K562 (cell line): ENCODE results near the gene CLC. TPM values are rescaled to one million over a fixed set of nuclear protein-coding genes. Genes with fewer than 3 reads are reported as not detected.

Experiments used
- ATAC-seq: fragments of 200-7000 bp; cut with Tn5 transposase; 3 replicates; pipeline ENCODE4 v1.9.1; 2020; ENCODE audit warnings: moderate library complexity
- BruUV-seq: library from RNA; stranded (reverse); fragments of 400-500 nt; replicated peaks from 2 replicates; lab custom pipeline; 2021; lab: Mats Ljungman, UMichigan
- CTCF ChIA-PET: fragments of 300-600 bp; formaldehyde crosslinking; extraction: SDS; loops from one replicate; lab custom pipeline; 2021; ENCODE audit warnings: low intra/inter-chr PET ratio; lab: Yijun Ruan, JAX
- POLR2A ChIA-PET: fragments of 300-600, 350-650 bp; sonication (Branson Sonifier 250); formaldehyde crosslinking; extraction: SDS; loops from one replicate; lab custom pipeline; 2021; ENCODE audit warnings: antibody characterized with exemption, inconsistent platforms; lab: Yijun Ruan, JAX
- DNase-seq, 4 experiments: peaks; one replicate each; pipeline versions ENCODE4 v3.0.0 to v3.0.0-alpha.2; 2011 to 2018; ENCODE audit warnings: low spot score in 3 of 4, mixed read lengths in 3 of 4; ENCODE audit errors: extremely low read depth in 1 of 4
- FAIRE-seq: peaks from 2 replicates; lab custom pipeline; 2011; peaks lifted over from hg19 to GRCh38; lab: Jason Lieb, UNC
- H2AFZ ChIP-seq: 2 replicates; pipeline ENCODE4 v1.6.0; 2011; ENCODE audit warnings: low read depth, low read length, control low read depth, inconsistent platforms
- H3K27ac ChIP-seq: fragments of 200-600 bp; 3 replicates; pipeline ENCODE4 v1.8.0; 2011; ENCODE audit warnings: low read depth, mild to moderate bottlenecking, control low read depth, inconsistent platforms, low read length, moderate library complexity, mixed read lengths; ENCODE audit errors: extremely low read depth
- H3K27me3 ChIP-seq, 2 experiments: fragments of 300-600 bp in 1 of 2; 2 replicates in 1 of 2; 3 replicates in 1 of 2; pipeline versions ENCODE4 v1.6.0 to v1.8.0; 2011; ENCODE audit warnings: inconsistent platforms in 2 of 2, low read length in 2 of 2, mild to moderate bottlenecking in 1 of 2, mixed read lengths in 1 of 2, moderate library complexity in 1 of 2; ENCODE audit not compliant: control insufficient read depth in 2 of 2, insufficient read depth in 2 of 2
- H3K36me3 ChIP-seq: fragments of 300-600 bp; 3 replicates; pipeline ENCODE4 v1.8.0; 2011; ENCODE audit warnings: mild to moderate bottlenecking, low read length, inconsistent platforms; ENCODE audit not compliant: control insufficient read depth, insufficient read depth
- H3K4me1 ChIP-seq, 2 experiments: fragments of 200-600 bp in 1 of 2; replicated peaks in 1 of 2; 2 replicates in 1 of 2; 3 replicates in 1 of 2; pipeline versions ENCODE4 v1.5.1 to v1.8.0; 2011; ENCODE audit warnings: inconsistent platforms in 2 of 2, low read length in 2 of 2, mild to moderate bottlenecking in 1 of 2, mixed read lengths in 1 of 2, moderate library complexity in 1 of 2; ENCODE audit not compliant: control insufficient read depth in 2 of 2, insufficient read depth in 2 of 2
- H3K4me2 ChIP-seq: 2 replicates; pipeline ENCODE4 v1.6.1; 2011; ENCODE audit warnings: low read length, control low read depth, inconsistent platforms, mixed read lengths; ENCODE audit not compliant: insufficient read depth
- H3K4me3 ChIP-seq: fragments of 200-600 bp; sonication (generic), shearing (Covaris generic); 2 replicates; pipeline ENCODE4 v1.5.1; 2016; ENCODE audit warnings: control low read depth, inconsistent platforms
- H3K79me2 ChIP-seq: fragments of 200-600 bp; 3 replicates; pipeline ENCODE4 v1.8.0; 2011; ENCODE audit warnings: low read length, inconsistent platforms; ENCODE audit not compliant: control insufficient read depth, insufficient read depth
- H3K9ac ChIP-seq, 2 experiments: 2 replicates each; pipeline versions ENCODE4 v1.6.0 to v1.6.1; 2011; ENCODE audit warnings: low read depth in 2 of 2, low read length in 2 of 2, control low read depth in 1 of 2, inconsistent platforms in 1 of 2, mild to moderate bottlenecking in 1 of 2, mixed read lengths in 1 of 2; ENCODE audit not compliant: insufficient read depth in 1 of 2
- H3K9me1 ChIP-seq: one replicate; pipeline ENCODE4 v1.6.0; 2011; ENCODE audit warnings: inconsistent platforms, mild to moderate bottlenecking, low read length, moderate library complexity; ENCODE audit not compliant: control insufficient read depth, insufficient read depth
- H3K9me3 ChIP-seq: replicated peaks from 2 replicates; pipeline ENCODE4 v1.5.1; 2011; ENCODE audit warnings: low read depth, low read length, inconsistent platforms; ENCODE audit not compliant: control insufficient read depth, insufficient read depth
- H4K20me1 ChIP-seq: replicated peaks from 2 replicates; pipeline ENCODE4 v1.6.1; 2011; ENCODE audit warnings: low read length, inconsistent platforms, mixed read lengths; ENCODE audit not compliant: control insufficient read depth, insufficient read depth
- CBFA2T3 ChIP-seq: fragments of 450-650 bp; IDR thresholded peaks from 2 replicates; pipeline ENCODE4 v1.6.1; 2017
- CBX1 ChIP-seq: sonication (generic); IDR thresholded peaks from 2 replicates; pipeline ENCODE4 v1.6.1; 2016; ENCODE audit warnings: antibody characterized with exemption, low read depth, mild to moderate bottlenecking
- NFATC3 ChIP-seq: fragments of 450-650 bp; IDR thresholded peaks from 2 replicates; pipeline ENCODE4 v1.6.1; 2017; ENCODE audit warnings: mild to moderate bottlenecking
- RBM17 ChIP-seq: fragments of 200-400 bp; formaldehyde crosslinking; IDR thresholded peaks from 2 replicates; pipeline ENCODE4 v1.6.1; 2017; ENCODE audit warnings: low read depth, mild to moderate bottlenecking, low read length, borderline replicate concordance
- SP2 ChIP-seq: IDR thresholded peaks from 2 replicates; pipeline ENCODE4 v1.6.1; 2011; ENCODE audit warnings: mild to moderate bottlenecking, low read depth, low read length, moderate library complexity; ENCODE audit not compliant: poor library complexity, severe bottlenecking; ENCODE audit errors: extremely low read depth
- TCFL5 ChIP-seq: fragments of 250-450 bp; sonication (Bioruptor Pico); conservative IDR thresholded peaks from 2 replicates; pipeline ENCODE4 v1.6.1; 2021; ENCODE audit warnings: mild to moderate bottlenecking, moderate library complexity, matching md5 sums
- ZNF134 ChIP-seq: fragments of 250-450 bp; sonication (Bioruptor Pico); conservative IDR thresholded peaks from 2 replicates; pipeline ENCODE4 v1.4.0; 2020
- ZNF143 ChIP-seq: sonication (generic); formaldehyde crosslinking; IDR thresholded peaks from 2 replicates; pipeline ENCODE4 v1.9.0; 2022; ENCODE audit warnings: mild to moderate bottlenecking, missing genetic modification reagents
- ZNF184 ChIP-seq: sonication (generic); formaldehyde crosslinking; IDR thresholded peaks from 2 replicates; pipeline ENCODE4 v1.5.0; 2020; ENCODE audit warnings: missing genetic modification reagents
- WGBS: fragments of 100-300 bp; shearing (Covaris generic); methylation state at CpG from one replicate; pipeline ENCODE4 v1.1.6; 2016; ENCODE audit warnings: low coverage, mixed read lengths; ENCODE audit not compliant: insufficient coverage; ENCODE audit errors: missing lambda C conversion rate; 5-methylcytosine and 5-hydroxymethylcytosine counted together
- in situ Hi-C: fragments of 300-500 bp; cut with MboI; formaldehyde crosslinking; loops from 4 replicates; pipeline ENCODE4 v1.15.0; 2018; ENCODE audit warnings: inconsistent platforms, mixed read lengths
- intact Hi-C: fragments of 100-400 bp; cut with micrococcal nuclease; formaldehyde crosslinking; loops from 2 replicates; pipeline ENCODE4 v1.14.2; 2022
- polyA plus RNA-seq, 8 experiments: library from polyadenylated mRNA; depleted of rRNA in 4 of 8; stranded (reverse) in 5 of 8; unstranded in 3 of 8; fragments of >200 nt; fragmentation: Nextera tagmentation in 2 of 8; fragmentation: Illumina TruSeq in 1 of 8; extraction: Ambion mirVana in 2 of 8; extraction: Trizol in 1 of 8; gene quantifications; 2 replicates each; pipeline versions ENCODE4 v1.2.1 to v1.2.3, GENCODE V29; 2011 to 2014; ENCODE audit warnings: inconsistent platforms in 1 of 8, missing spikeins in 1 of 8
- total RNA-seq, 7 experiments: library from RNA; depleted of rRNA in 6 of 7; stranded (reverse); fragments of >200 nt in 6 of 7; fragmentation: Illumina TruSeq in 2 of 7; extraction: Trizol in 2 of 7; gene quantifications; 2 replicates each; pipeline versions ENCODE4 v1.2.1 to v1.2.3, GENCODE V29; 2011 to 2021; ENCODE audit warnings: low replicate concordance in 1 of 7
- TF ChIP-seq, protein P1 (sequence below): fragments of 250-450 bp; sonication (Bioruptor Pico); IDR thresholded peaks from 2 replicates; pipeline ENCODE4 v1.8.0; 2021; ENCODE audit warnings: moderate library complexity, mild to moderate bottlenecking, inconsistent platforms
- TF ChIP-seq, protein P2 (sequence below): fragments of 250-450 bp; sonication (Bioruptor Pico); IDR thresholded peaks from 2 replicates; pipeline ENCODE4 v1.4.0; 2020; ENCODE audit warnings: mild to moderate bottlenecking
- TF ChIP-seq, protein P3 (sequence below): fragments of 450-650 bp; IDR thresholded peaks from 2 replicates; pipeline ENCODE4 v1.6.1; 2016; ENCODE audit warnings: low read depth, mild to moderate bottlenecking, moderate library complexity

Gene CLC
- total and polyA plus RNA-seq, 9 of the 15 experiments (the other 6 are each of a cell fraction or from before 2014, with no cell fraction given): 0.44 to 1.1 (median 0.67) TPM; not detected in 3

DNA sequence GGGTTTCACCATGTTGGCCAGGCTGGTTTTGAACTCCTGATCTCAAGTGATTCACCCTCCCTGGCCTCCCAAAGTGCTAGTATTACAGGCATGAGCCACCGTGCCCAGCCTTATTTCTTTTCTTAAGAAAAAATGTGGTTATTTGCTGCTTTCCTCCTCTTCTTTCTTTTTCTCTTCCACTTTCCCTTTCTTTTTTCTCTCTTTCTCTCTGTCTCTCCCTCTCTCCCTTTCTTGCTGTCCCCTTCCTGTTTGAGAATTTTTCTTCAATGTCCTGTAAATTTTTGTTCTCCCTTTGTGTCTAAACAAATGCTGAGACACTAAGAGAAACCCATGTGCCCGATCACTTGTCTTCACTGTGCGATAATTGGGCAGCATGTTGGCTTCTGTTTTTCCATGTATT lies 43.1 kb upstream of the CLC start:
- no TSS peak for BruUV-seq
- no peak for TF ChIP-seq TCFL5 (CRISPR knock-in tag)
- TF ChIP-seq ZNF184 (CRISPR knock-in tag): no peak
- TF ChIP-seq RBM17: no peak
- TF ChIP-seq, protein P1, sequence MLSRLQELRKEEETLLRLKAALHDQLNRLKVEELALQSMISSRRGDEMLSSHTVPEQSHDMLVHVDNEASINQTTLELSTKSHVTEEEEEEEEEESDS: no peak
- TF ChIP-seq NFATC3: no peak
- TF ChIP-seq CBFA2T3: no peak
- TF ChIP-seq CBX1: no peak
- TF ChIP-seq ZNF143 (CRISPR knock-in tag): no peak
- TF ChIP-seq SP2: no peak
- no peak for TF ChIP-seq ZNF134 (CRISPR knock-in tag)
- TF ChIP-seq, protein P2, sequence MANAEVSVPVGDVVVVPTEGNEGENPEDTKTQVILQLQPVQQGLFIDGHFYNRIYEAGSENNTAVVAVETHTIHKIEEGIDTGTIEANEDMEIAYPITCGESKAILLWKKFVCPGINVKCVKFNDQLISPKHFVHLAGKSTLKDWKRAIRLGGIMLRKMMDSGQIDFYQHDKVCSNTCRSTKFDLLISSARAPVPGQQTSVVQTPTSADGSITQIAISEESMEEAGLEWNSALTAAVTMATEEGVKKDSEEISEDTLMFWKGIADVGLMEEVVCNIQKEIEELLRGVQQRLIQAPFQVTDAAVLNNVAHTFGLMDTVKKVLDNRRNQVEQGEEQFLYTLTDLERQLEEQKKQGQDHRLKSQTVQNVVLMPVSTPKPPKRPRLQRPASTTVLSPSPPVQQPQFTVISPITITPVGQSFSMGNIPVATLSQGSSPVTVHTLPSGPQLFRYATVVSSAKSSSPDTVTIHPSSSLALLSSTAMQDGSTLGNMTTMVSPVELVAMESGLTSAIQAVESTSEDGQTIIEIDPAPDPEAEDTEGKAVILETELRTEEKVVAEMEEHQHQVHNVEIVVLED (CRISPR knock-in tag): no peak
- TF ChIP-seq, protein P3, sequence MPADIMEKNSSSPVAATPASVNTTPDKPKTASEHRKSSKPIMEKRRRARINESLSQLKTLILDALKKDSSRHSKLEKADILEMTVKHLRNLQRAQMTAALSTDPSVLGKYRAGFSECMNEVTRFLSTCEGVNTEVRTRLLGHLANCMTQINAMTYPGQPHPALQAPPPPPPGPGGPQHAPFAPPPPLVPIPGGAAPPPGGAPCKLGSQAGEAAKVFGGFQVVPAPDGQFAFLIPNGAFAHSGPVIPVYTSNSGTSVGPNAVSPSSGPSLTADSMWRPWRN: no peak
- Histone ChIP-seq H3K9ac (no peak overlapping the region), H3K36me3 (no peaks in the 10 kb centered on the region), H3K4me2 (no peak overlapping the region), H3K27me3 (peaks cover 11 to 23% of the 10 kb centered on the region in 2 experiments), H2AFZ (no peak overlapping the region), H3K4me1 (no peaks in the 10 kb centered on the region), H3K27ac (no peak overlapping the region), H3K79me2 (no peaks in the 10 kb centered on the region), H3K9me3 (no peaks in the 10 kb centered on the region), H3K4me3 (no peak overlapping the region), H4K20me1 (no peaks in the 10 kb centered on the region), H3K9me1 (no peaks in the 10 kb centered on the region)
- DNase-seq (no peak), ATAC-seq (no peak), FAIRE-seq (no peak)
- intact Hi-C loops (no loop called here), in situ Hi-C loops (no loop called here)
- 0% methylated on average over 3 of the region's 3 CpGs for WGBS
- CTCF ChIA-PET: no interaction called here
- POLR2A ChIA-PET: no interaction called here
